GM19438 (cell line): ENCODE data around the gene SH3RF2.

Experiments
- ATAC-seq: cut with Tn5 transposase; IDR thresholded peaks from one replicate; pipeline ENCODE4 v1.9.1; 2021; ENCODE audit warnings: low read depth; ENCODE audit not compliant: unreplicated experiment

The SH3RF2 gene

GRCh38 chr5:146040527-146040926, 104.1 kb downstream of the SH3RF2 start:
- ATAC-seq, result no peak

GRCh38 chr5:146041180-146041789, 104.9 kb downstream of the SH3RF2 start:
- ATAC-seq, result peak; percentile 85

GRCh38 chr5:146042628-146043279, 106.4 kb downstream of the SH3RF2 start:
- no peak for ATAC-seq

GRCh38 chr5:146043722-146044121, 107.3 kb downstream of the SH3RF2 start:
- no peak for ATAC-seq

- ATAC-seq, result no peak
These were observed 111.0 kb downstream of the SH3RF2 start for GRCh38 chr5:146047396-146047795.

GRCh38 chr5:146048994-146049703, 112.8 kb downstream of the SH3RF2 start:
- no peak for ATAC-seq

- no peak for ATAC-seq
These were observed 113.3 kb downstream of the SH3RF2 start for GRCh38 chr5:146049704-146050026.

GRCh38 chr5:146050086-146050485, 113.7 kb downstream of the SH3RF2 start:
- ATAC-seq, result no peak

- ATAC-seq, result no peak
These were observed 115.3 kb downstream of the SH3RF2 start for GRCh38 chr5:146051678-146052077.

GRCh38 chr5:146052780-146053179, 116.4 kb downstream of the SH3RF2 start:
- ATAC-seq, result no peak

- ATAC-seq, result no peak
These were observed 119.1 kb downstream of the SH3RF2 start for GRCh38 chr5:146055432-146055831.

- ATAC-seq, result no peak
These were observed 123.3 kb downstream of the SH3RF2 start for GRCh38 chr5:146059460-146060220.

- ATAC-seq, result no peak
These were observed 123.8 kb downstream of the SH3RF2 start for GRCh38 chr5:146060221-146060585.

GRCh38 chr5:146066968-146067367, 130.6 kb downstream of the SH3RF2 start:
- ATAC-seq, result no peak

- no peak for ATAC-seq
These were observed 131.8 kb downstream of the SH3RF2 start for GRCh38 chr5:146068206-146068605.

GRCh38 chr5:146068977-146069779, 132.8 kb downstream of the SH3RF2 start:
- ATAC-seq, result peak; percentile 50

GRCh38 chr5:146069780-146070099, 133.4 kb downstream of the SH3RF2 start:
- peak; percentile 20 for ATAC-seq

- no peak for ATAC-seq
These were observed 134.4 kb downstream of the SH3RF2 start for GRCh38 chr5:146070746-146071145.

GRCh38 chr5:146071171-146071570, 134.8 kb downstream of the SH3RF2 start:
- no peak for ATAC-seq

- ATAC-seq, result no peak
These were observed 136.2 kb downstream of the SH3RF2 start for GRCh38 chr5:146072595-146072994.
